HG03139 (cell line): ENCODE data around the gene DLGAP1.

Source experiments
- ATAC-seq: cut with Tn5 transposase; IDR thresholded peaks from one replicate; pipeline ENCODE4 v1.9.1; 2021; ENCODE audit not compliant: unreplicated experiment

DLGAP1 gene

DNA sequence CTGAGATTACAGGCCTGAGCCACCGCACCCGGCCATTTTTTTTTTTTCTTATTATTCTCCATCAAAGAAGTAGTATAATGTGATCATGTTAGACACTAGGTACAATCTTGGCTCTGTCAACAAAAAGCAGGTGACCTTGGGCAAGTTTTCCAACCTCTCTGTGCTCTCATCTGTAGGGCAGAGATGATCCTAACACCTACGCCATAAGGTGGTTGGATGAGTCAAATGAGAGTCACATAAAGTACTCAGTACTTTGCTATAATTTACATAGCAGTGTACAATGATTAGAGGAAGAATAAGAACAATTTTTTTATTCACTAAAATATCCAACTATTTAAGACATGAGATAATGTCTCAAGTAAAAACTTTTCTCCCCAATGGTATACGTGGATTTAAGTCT is 876.5 kb downstream of the DLGAP1 start:
- no peak for ATAC-seq

DNA sequence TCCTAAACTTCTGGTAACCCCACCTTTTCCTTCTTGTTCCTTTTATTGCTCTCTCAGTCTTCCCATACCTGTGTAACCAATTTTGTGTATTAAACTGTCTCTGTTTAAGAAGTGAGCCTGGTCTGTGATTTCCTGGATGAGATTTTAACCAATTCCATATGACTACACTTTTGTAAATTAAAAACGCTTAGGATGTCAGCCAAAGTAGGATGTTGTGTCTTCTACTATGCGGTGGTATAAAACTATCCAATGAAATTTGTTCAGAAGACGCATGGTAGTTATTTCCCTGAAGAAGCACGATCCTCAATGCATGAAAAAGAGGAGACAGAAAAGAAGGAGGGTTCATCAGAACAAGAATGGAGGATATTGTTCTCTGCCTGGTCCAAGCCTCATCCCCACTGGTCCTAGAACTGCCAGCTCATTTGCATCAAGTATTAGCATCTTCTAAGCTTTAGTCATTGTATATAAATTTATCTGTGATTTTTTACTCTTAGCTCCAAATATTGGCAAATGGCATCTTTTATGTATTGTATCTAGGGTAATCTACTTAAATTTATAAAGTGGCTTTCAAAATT is 877.7 kb downstream of the DLGAP1 start:
- no peak for ATAC-seq

DNA sequence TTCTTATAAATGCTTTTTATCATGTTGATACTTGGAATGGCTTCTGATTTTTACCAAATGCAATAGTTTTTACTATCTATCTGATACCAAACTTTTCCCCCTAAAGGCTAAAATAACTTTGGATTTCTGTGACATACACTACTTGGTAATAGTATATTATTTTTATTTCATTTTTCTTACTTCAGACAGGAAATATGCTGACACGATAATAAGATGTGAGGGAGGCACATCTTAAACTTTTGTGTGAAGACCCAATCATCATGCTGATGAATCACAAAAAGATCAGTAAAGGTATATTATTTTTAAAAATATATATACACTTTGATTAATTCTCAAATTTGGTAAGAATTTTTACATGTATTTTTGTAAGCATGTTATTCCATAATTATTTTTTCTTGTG is 882.3 kb downstream of the DLGAP1 start:
- no peak for ATAC-seq

DNA sequence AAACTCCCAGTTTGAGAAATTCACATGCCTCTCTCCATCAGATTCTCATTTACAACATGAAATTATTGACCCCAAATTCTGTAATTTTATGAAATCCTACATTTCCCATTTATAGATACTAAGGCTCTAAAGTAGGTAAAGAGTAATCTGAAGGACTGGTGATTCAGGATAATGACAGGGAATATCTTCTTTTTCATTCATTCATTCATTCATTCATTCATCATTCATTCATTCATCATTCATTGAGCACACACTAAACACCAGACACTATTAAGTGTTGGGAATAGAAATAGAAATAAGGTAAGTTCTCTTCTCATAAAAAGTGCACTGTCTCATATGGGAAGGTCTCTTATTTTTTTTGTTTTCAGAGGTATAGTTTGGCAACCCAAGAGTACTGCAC is 888.3 kb downstream of the DLGAP1 start:
- no peak for ATAC-seq

DNA sequence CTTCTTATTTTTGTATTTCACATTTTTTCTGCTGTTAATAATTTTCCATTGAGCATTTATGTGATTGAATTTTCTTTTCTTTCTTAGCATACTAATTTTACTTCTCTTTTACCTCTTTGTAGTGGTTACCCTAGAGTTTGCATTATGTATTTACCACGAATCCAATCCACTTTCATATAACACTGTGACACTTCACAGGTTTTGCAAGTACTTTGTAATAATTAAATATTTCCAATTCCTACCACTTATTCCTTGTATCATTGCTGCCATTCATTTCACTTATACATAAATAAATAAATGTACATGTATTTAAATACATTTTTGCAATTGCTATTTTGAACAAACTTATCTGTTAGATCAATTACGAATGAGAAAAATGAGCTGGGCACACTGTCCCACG is 894.4 kb downstream of the DLGAP1 start:
- no peak for ATAC-seq

DNA sequence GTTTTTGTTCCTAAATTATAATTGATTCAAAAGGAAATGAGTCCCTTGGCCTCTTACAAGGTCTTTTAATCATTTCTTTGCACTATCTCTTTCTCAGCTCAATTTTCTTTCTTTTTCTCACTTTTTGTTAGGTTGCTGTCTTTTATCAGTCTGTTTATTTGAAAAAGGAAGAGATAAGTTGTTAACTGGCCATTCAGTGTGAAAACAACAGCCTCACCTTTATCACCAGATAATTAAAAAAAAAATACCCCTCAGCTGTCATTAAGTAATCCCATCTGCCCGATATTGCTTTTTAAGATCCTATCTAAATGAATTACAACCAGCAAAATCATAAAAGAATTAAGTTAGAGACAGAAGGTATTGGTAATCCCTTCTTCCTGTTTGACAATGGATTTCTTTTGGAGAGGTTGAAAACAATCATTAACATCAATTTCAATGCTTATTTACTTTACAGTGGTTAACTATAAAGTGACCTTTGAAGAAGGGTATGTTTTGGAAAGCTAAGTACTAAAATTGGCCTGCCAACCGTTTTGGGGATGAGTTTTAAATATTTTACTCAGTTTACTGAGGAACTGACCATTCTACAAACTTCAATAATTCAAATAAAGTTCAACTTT is 900.2 kb downstream of the DLGAP1 start:
- no peak for ATAC-seq

DNA sequence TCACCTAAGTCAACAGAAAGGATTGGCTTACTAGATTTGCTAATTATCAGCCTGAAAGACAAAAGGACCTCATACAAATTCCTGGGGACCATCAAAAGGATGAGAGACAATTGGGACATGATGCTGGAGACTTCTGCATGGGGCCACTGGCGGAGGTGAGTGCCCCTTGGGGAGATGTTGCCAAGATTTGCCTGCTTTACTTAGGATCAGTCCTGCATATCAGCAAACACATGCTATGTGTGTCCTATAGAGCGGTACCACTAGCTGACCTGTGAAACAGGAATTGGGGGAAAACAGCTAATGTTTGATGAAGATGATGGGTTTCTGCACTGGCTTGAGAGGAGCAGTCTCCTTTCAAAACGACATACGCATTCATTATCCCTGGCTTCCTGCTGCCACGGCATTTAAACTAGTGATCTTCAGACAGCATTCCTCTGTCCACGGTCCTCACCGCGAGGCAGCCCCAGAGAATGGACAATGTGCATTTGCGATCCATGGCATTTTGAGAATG is 901.0 kb downstream of the DLGAP1 start:
- ATAC-seq = no peak

DNA sequence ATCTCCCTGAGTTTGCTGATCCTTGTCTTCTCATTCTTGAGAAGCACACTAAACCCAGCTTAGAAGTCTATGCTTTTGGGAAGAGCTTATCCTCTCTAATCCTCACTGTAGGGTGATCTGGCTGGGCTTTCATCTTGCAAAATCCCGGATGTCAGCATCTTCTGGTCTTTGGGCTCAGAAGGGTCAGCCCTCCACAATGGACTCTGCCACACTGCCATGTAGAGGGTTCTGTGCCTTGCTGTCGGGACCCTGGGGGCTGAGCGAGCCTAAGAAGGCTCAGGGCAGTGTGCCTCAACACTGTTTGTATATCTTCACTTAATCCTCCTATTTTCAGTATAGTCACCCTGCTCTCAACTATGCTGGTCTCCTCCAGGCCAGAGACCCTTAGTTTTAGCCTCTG is 902.8 kb downstream of the DLGAP1 start:
- ATAC-seq = no peak

DNA sequence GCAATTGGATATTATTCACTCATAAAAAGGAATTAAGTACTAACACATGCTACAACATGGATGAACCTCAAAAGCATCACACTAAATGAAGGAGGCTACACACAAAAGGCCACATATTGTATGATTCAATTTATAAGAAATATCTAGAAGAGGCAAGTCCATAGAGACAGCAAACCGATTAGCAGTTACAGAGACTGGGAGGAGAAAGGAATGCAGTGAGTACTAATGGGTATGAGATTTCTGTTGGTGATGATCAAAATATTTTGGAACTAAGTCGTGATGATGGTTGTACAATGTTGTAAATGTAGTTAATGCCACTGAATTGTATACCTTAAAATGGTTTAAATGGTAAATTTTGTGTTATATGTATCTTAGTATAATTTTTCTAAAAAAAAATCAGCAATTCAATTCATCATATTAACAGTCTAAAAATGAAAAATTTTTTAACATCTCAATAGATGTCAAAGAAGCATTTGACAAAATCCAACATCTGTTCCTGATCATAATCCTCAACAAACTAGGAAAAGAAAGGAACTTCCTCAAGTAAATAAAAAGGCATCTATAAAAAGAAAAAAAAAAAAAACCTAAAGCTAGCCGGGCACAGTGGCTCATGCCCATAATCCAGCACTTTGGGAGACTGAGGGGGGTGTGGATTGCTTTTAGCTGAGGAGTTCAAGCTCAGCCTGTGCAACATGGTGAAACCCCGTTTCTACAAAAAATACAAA is 907.1 kb downstream of the DLGAP1 start:
- ATAC-seq = no peak

DNA sequence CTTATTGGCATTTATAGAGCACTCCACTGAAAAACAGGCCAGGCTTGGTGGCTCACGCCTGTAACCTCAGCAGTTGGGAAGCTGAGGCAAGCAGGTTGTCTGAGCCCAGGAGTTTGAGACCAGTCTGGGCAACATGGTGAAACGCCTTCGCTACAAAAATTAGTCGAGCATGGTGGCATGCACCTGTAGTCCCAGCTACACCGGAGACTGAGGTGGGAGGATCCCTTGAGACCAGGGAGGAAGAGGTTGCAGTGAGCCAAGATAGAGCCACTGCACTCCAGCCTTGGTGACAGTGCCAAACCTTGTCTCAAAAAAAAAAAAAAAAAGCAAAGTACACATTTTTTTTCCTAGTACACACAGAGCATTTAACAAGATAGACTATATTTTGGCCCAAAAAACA is 909.0 kb downstream of the DLGAP1 start:
- ATAC-seq = no peak

DNA sequence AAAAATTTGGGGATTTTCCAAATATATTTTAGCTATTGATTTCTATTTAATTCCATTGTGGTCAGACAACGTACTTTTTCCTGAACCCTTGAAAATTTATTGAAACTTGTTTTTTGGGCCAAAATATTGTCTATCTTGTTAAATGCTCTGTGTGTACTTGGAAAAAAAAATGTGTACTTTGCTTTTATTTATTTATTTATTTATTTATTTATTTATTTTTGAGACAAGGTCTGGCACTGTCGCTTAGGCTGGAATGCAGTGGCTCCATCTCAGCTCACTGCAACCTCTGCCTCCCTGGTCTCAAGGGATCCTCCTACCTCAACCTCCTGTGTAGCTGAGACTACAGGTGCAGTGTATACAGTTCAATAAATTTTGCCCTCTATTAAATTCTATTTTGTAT is 910.6 kb downstream of the DLGAP1 start:
- no peak for ATAC-seq

DNA sequence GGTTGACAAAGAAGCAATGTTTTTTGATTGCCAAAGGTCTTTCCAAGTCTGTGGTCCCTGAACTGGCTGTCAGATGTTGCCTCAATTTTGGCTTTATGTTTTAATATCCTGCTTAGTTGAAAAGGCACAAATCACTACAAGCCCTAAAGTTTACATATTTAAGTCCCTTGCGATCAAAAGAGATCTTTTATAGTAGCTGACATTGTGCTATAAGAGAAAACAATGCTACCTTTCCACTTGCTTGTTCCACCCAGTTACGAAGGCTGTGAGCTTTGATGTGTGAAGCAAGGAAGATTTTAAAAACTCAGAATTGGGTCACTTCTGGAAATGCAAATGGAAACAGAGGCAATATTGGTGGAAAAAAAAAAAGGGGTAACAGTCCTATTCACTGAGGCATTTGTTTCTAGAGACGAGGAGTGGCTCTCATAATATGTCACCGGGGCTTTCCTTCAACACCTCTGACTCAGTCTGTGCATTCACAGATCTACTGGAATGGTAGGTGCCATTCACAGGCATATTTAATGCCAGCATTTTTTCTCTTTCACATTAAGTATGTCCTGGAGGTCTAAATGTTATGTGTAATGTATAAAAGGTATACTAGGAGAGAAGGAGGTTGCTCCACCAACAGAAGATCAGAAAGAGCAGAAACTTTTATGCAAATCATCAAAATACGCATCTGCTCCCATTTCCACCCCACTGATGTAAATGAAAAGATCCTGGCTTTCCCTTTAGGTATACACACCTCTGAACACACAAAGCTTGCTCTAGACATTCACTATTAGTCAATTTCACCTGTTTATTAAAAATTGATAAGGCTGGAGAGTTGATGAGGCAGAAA is 913.3 kb downstream of the DLGAP1 start:
- no peak for ATAC-seq

DNA sequence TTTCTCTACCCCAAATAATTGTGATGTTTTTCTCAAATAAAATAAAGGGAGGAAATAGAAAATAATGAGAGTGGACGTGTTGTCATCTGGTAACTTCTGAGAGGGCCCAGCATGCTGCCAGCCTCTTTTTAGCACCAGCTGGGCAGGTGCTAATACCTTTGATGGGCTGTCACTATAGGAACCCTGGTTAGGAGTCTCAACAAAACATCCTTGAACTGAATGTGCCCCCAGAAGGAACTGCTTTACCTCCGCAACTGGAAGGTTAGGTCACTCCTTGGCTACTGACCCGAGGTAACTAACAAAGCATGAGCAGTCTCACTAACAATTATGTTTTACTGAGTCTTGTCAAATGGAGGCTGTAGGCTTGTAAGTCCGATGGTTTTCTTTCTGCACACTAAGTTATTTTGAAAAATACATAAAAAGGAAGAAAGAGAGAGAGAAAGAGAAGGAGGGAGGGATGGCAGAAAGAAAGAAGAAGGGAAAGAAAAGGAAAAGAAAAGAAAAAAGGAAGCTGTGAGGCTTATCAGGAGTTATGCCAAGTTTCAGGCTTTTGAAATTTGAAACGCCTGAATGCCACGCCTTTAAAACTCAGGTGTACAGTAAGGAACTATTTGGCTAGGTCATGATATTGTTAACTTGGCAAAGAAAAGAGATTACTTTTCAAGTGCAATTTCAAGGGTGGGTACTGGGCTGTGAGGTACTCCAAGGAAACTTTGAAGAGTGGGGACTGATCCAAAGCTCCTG is 914.1 kb downstream of the DLGAP1 start:
- ATAC-seq = no peak

DNA sequence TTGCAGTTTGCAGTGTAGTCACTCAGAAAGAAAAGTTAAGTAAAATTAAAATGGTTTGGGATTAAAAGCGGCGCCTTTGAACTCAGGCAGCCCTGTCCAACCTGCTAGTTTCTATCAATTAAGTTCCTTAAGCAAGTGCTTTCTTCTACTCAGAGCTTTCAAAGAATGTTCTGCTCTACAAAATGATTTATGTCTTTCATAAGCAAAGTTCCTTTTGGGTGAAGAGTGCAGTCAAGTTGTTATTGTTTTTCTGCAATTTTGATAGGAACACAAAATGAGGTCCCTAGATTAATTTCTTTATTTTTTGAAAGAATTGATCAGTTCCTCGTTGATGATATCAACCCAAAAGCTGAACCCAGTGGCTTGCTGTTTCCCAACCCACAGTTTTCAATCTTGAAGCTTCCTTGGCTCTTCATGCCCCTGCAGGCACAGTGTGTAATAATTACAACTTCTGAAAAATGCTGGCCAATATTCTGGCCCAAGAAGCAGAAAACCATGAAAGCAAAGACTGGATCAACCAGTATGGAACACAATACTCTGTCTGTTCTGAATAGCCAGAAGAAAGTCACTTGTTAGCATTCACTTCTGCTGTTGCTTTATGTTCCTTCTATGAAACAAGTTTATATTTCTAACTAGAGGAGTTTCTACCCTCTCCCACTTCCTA is 916.0 kb downstream of the DLGAP1 start:
- no peak for ATAC-seq

DNA sequence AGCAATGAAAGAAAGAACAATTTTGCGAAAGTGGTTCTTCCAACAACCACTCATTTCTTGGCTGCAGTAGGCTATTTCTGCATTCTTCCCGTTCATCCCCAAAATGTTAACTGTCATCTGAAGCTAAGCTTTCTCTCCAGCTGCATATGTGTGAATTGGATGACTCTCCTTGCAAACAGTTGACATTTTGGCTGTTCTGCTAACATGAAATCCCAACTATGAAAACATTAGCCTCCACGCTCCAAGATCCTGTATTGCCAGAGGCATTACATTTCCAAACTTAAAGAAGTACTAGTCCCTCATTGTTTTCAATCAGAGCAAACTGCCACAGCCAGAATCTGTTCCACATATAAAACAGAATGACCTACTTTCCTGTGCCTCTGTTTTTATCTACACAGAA is 916.7 kb downstream of the DLGAP1 start:
- ATAC-seq = no peak

DNA sequence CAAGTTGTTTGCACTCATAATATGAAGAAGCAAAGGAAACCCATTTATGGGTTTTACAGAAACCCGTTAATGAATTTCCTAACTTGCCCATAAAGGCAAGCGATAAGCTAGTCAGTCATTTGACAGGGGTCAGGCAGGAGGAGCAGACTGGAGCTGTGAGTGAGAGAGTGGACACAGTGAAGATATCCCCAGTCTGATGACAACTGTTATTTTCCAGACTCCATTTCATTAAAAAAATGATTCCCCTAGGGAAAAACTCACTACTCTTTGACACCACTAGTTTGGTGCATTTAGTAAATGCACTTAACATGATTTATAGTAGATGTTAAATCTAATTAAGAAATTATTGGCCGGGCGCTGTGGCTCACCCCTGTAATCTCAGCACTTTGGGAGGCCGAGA is 924.3 kb downstream of the DLGAP1 start:
- ATAC-seq = no peak

DNA sequence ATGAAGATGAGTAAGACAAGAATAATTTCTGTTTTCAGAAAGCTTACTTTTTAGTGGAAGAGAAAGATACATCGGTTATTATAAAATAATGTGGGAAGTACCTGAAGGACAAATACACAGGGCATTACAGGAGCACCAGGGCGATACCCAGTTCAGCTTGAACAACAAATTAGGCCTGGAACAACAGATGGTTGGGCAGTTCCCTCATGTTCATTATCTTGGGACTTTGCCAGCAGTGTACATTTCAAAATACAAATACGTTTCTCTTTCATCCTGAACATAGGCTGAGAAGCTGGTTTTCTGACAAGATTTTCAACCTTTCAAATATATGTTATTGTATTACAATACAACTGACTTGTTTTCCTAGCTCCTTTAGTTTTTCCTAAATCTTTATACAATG is 925.5 kb downstream of the DLGAP1 start:
- ATAC-seq = no peak

DNA sequence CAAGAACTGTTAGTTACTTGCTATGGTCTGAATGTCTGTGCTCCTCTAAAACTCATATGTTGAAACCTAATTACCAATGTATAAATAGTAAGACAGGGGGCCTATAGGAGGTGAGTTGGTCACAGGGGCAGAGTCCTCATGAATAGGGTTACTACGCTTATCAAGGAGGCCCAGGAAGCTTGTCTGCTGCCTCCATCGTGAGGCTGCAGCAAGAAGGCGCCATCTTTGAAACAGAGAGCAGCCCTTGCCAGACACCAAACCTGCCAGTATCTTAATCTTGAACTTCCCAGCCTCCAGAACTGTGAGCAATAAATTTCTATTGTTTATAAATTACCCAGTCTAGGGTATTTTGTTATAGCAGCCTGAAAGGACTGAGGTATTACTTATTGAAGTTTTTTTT is 926.0 kb downstream of the DLGAP1 start:
- ATAC-seq = no peak

DNA sequence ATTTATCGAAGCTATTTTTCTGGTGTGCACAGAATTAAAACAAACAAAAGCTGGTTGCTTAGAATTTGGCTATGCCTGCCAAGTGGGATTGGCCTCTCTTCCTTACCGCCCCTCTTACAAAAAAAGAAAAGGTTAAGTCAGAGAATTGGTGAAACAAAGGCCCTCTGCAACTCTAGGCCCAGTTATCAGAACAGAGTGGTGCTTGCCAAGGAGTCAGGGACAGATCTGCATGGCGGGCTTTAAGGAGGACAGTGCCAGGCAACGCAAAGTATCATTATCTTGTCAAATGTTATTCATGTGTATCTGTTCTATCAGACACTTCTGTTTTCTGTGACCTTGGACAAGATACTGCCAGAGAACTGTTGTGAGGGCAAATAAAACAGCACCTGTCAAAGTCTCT is 926.9 kb downstream of the DLGAP1 start:
- no peak for ATAC-seq
